Stomach (tissue), 9 donors: ENCODE results near the gene PFDN4. TPM values are rescaled to one million over a fixed set of nuclear protein-coding genes. Genes with fewer than 3 reads are reported as not detected.

Source experiments
- DNase-seq, 2 donors: peaks; one replicate each; pipeline versions ENCODE4 v3.0.0 to v3.0.0-alpha.2; 2013 to 2019
- H3K27ac ChIP-seq, 5 donors: fragments of 200-600 bp in 4 of 5; sonication (generic) in 4 of 5; one replicate each; pipeline ENCODE4 v1.5.1; 2013 to 2019; ENCODE audit warnings: mild to moderate bottlenecking in 1 of 5, moderate library complexity in 1 of 5
- H3K27me3 ChIP-seq, 3 donors: fragments of 200-600 bp; sonication (generic); one replicate each; pipeline ENCODE4 v1.5.1; 2017 to 2019; ENCODE audit warnings: mixed run types in 1 of 3
- H3K36me3 ChIP-seq, 4 donors: fragments of 200-600 bp; sonication (generic); 1 replicate in 3 of 4; 2 replicates in 1 of 4; pipeline ENCODE4 v1.5.1; 2016 to 2019
- H3K4me1 ChIP-seq, 4 donors: fragments of 200-600 bp; sonication (generic); one replicate each; pipeline ENCODE4 v1.5.1; 2016 to 2019
- H3K4me3 ChIP-seq, 4 donors: fragments of 200-600 bp; sonication (generic) in 3 of 4; one replicate each; pipeline ENCODE4 v1.5.1; 2016 to 2019; ENCODE audit warnings: mild to moderate bottlenecking in 1 of 4
- H3K9me3 ChIP-seq, 4 donors: fragments of 200-600 bp; sonication (generic); one replicate each; pipeline ENCODE4 v1.5.1; 2016 to 2019
- CTCF ChIP-seq, 7 experiments: fragments of 450-650 bp in 4 of 7; fragments of 200-600 bp in 3 of 7; sonication (generic) in 3 of 7; IDR thresholded peaks; one replicate each; pipeline ENCODE4 v1.5.1; 2016 to 2019; ENCODE audit warnings: antibody characterized with exemption in 7 of 7, control low read depth in 2 of 7, mild to moderate bottlenecking in 1 of 7
- EP300 ChIP-seq: sonication (generic); formaldehyde crosslinking; IDR thresholded peaks from one replicate; pipeline ENCODE4 v1.6.1; 2017; ENCODE audit warnings: antibody characterized with exemption
- POLR2A ChIP-seq, 4 donors: fragments of 450-650 bp; IDR thresholded peaks; one replicate each; pipeline ENCODE4 v1.6.1; 2016; ENCODE audit warnings: antibody characterized with exemption in 4 of 4, control low read depth in 2 of 4, mild to moderate bottlenecking in 1 of 4, moderate library complexity in 1 of 4
- POLR2AphosphoS5 ChIP-seq, 3 donors: sonication (generic); formaldehyde crosslinking; IDR thresholded peaks; one replicate each; pipeline ENCODE4 v1.6.1; 2016; ENCODE audit warnings: antibody characterized with exemption in 3 of 3
- WGBS, 5 donors: extraction: QIAGEN DNeasy Blood & Tissue Kit in 3 of 5; methylation state at CpG; one replicate each; pipeline versions ENCODE4 v1.1.5 to v1.1.7; 2013 to 2018; 5-methylcytosine and 5-hydroxymethylcytosine counted together
- intact Hi-C: fragments of 100-400 bp; cut with DNase I; formaldehyde crosslinking; loops from one replicate; pipeline ENCODE4 v1.15.1; 2023; ENCODE audit warnings: low total_unique reads
- polyA plus RNA-seq, 3 donors: library from polyadenylated mRNA; stranded (reverse); fragments of 200-250 nt; gene quantifications; one replicate each; pipeline ENCODE4 v1.2.3, GENCODE V29; 2013
- total RNA-seq, 5 donors: library from RNA; depleted of rRNA; stranded (reverse); fragments of >200 nt; gene quantifications; one replicate each; pipeline versions ENCODE4 v1.1.0 to v1.2.3, GENCODE V29; 2014 to 2016
- donor health status: healthy with polysubstance abuse.
- donor health status: Bipolar disorder and iron deficiency.
- donor health status: healthy.

Gene PFDN4
- total and polyA plus RNA-seq, 8 donors: 49.8 to 70.6 (median 63.1) TPM

GRCh38 chr20:54177378-54177777 is 30.5 kb upstream of the PFDN4 start:
- no peaks in the 10 kb centered on the region for H3K36me3 ChIP-seq
- TF ChIP-seq POLR2AphosphoS5 (IDR thresholded peaks at IDR 0.05): no peak
- TF ChIP-seq CTCF (IDR thresholded peaks at IDR 0.05): no peak
- TF ChIP-seq POLR2A (IDR thresholded peaks at IDR 0.05): no peak
- TF ChIP-seq EP300: no peak
- no peak for DNase-seq
- H3K4me3 ChIP-seq: no peak overlapping the region
- WGBS, 5 donors: 80 to 85% (median 82%) methylated on average over 6 of the region's 6 CpGs
- H3K9me3 ChIP-seq: no peaks in the 10 kb centered on the region
- no peak overlapping the region for H3K27ac ChIP-seq
- peaks cover 19 to 66% (median 28%) of the 10 kb centered on the region in 3 donors for H3K27me3 ChIP-seq
- H3K4me1 ChIP-seq: peaks cover 22 to 26% (median 25%) of the 10 kb centered on the region in 4 donors
- intact Hi-C loops: no loop called here

- intact Hi-C loops: no loop called here
- Histone ChIP-seq H3K4me1 (peaks cover 14 to 17% (median 17%) of the 10 kb centered on the region in 4 donors), H3K9me3 (no peaks in the 10 kb centered on the region), H3K36me3 (no peaks in the 10 kb centered on the region), H3K27me3 (peaks cover 10 to 57% (median 19%) of the 10 kb centered on the region in 3 donors), H3K4me3 (no peak overlapping the region), H3K27ac (no peak overlapping the region)
- DNase-seq: no peak
- 50 to 66% (median 55%) methylated on average over 2 of the region's 2 CpGs for WGBS, 5 donors
- no peak for TF ChIP-seq EP300
- TF ChIP-seq POLR2AphosphoS5 (IDR thresholded peaks at IDR 0.05): no peak
- TF ChIP-seq POLR2A (IDR thresholded peaks at IDR 0.05): no peak
- no peak for TF ChIP-seq CTCF (IDR thresholded peaks at IDR 0.05)
Observed at GRCh38 chr20:54178256-54178655, 29.6 kb upstream of the PFDN4 start.

GRCh38 chr20:54179946-54180345 is 27.9 kb upstream of the PFDN4 start:
- no peaks in the 10 kb centered on the region for H3K36me3 ChIP-seq
- H3K27me3 ChIP-seq: peaks cover 0 to 40% (median 2%) of the 10 kb centered on the region in 3 donors
- H3K9me3 ChIP-seq: no peaks in the 10 kb centered on the region
- no peak for TF ChIP-seq POLR2A (IDR thresholded peaks at IDR 0.05)
- no peak for TF ChIP-seq EP300
- TF ChIP-seq POLR2AphosphoS5 (IDR thresholded peaks at IDR 0.05): no peak
- no peak for TF ChIP-seq CTCF (IDR thresholded peaks at IDR 0.05)
- intact Hi-C loops: no loop called here
- no peak overlapping the region for H3K4me3 ChIP-seq
- WGBS, 5 donors: 17 to 41% (median 34%) methylated on average over 2 of the region's 2 CpGs
- no peak overlapping the region for H3K27ac ChIP-seq
- H3K4me1 ChIP-seq: peaks cover 0 to under 1% (median under 1%) of the 10 kb centered on the region in 4 donors
- no peak for DNase-seq

- Histone ChIP-seq H3K4me1 (no peaks in the 10 kb centered on the region), H3K27me3 (peaks cover 0 to 33% (median 0%) of the 10 kb centered on the region in 3 donors), H3K36me3 (no peaks in the 10 kb centered on the region), H3K9me3 (no peaks in the 10 kb centered on the region), H3K27ac (no peak overlapping the region), H3K4me3 (no peak overlapping the region)
- no peak for DNase-seq
- intact Hi-C loops: no loop called here
- 73 to 85% (median 79%) methylated on average over 1 of the region's 1 CpG for WGBS, 5 donors
- TF ChIP-seq POLR2A (IDR thresholded peaks at IDR 0.05) (no peak), EP300 (no peak), CTCF (IDR thresholded peaks at IDR 0.05) (no peak), POLR2AphosphoS5 (IDR thresholded peaks at IDR 0.05) (no peak)
Observed at GRCh38 chr20:54180931-54181330, 27.0 kb upstream of the PFDN4 start.
